NCI-H2227 (cell line): Measurements from ENCODE around the gene PUSL1.
A peak's percentile ranks its signal among the peaks of the same experiment; 100 is the strongest.

ENCODE experiments used
- DNase-seq: peaks from one replicate; lab custom pipeline; 2025; ENCODE audit not compliant: unreplicated experiment; lab: John Stamatoyannopoulos, UW

Gene PUSL1

GRCh38 chr1:1324084-1324523 lies 15.7 kb downstream of the PUSL1 start:
- DNase-seq: no peak

- peak; percentile 96 for DNase-seq
Measured at GRCh38 chr1:1324524-1325287, 16.3 kb downstream of the PUSL1 start, which contains the start of the genes CPTP and INTS11. Gene CPTP, plus strand, starts transcription at chr1:1324802. Its CDS starts 2,109 bp downstream, at chr1:1326911. Gene INTS11, minus strand, starts transcription at chr1:1324660. Its CDS starts 52 bp downstream, at chr1:1324608.

- no peak for DNase-seq
Measured at GRCh38 chr1:1325288-1326074, 17.1 kb downstream of the PUSL1 start.

GRCh38 chr1:1326075-1326605 lies 17.7 kb downstream of the PUSL1 start:
- DNase-seq: no peak

- no peak for DNase-seq
Measured at GRCh38 chr1:1327291-1327690, 18.9 kb downstream of the PUSL1 start.

- no peak for DNase-seq
Measured at GRCh38 chr1:1328254-1328653, 19.9 kb downstream of the PUSL1 start.

GRCh38 chr1:1329304-1330210 lies 21.2 kb downstream of the PUSL1 start:
- no peak for DNase-seq

- no peak for DNase-seq
Measured at GRCh38 chr1:1330366-1331067, 22.1 kb downstream of the PUSL1 start.

GRCh38 chr1:1331068-1331965 lies 22.9 kb downstream of the PUSL1 start, which contains the start of gene TAS1R3:
Gene TAS1R3, plus strand, starts transcription at chr1:1331280. Its CDS starts 66 bp downstream, at chr1:1331346.
- no peak for DNase-seq

- DNase-seq: no peak
Measured at GRCh38 chr1:1332031-1332755, 23.8 kb downstream of the PUSL1 start.

- DNase-seq: no peak
Measured at GRCh38 chr1:1332774-1333480, 24.5 kb downstream of the PUSL1 start.

- no peak for DNase-seq
Measured at GRCh38 chr1:1333551-1334241, 25.3 kb downstream of the PUSL1 start.

GRCh38 chr1:1334835-1335234 lies 26.4 kb downstream of the PUSL1 start:
- DNase-seq: no peak

- no peak for DNase-seq
Measured at GRCh38 chr1:1335283-1335682, 26.9 kb downstream of the PUSL1 start.

- DNase-seq: no peak
Measured at GRCh38 chr1:1335792-1336248, 27.4 kb downstream of the PUSL1 start.

- DNase-seq: no peak
Measured at GRCh38 chr1:1336446-1336845, 28.0 kb downstream of the PUSL1 start.
